K562 (cell line): ENCODE measurements around the gene KCNH2. TPM values are rescaled to one million over a fixed set of nuclear protein-coding genes. Genes with fewer than 3 reads are reported as not detected.

ENCODE experiments used
- BRCA1 ChIP-seq, 2 experiments: fragments of 450-650 bp in 1 of 2; sonication (generic) in 1 of 2; formaldehyde crosslinking in 1 of 2; IDR thresholded peaks; 2 replicates each; pipeline versions ENCODE4 v1.5.0 to v1.6.1; 2017 to 2020; ENCODE audit warnings: mild to moderate bottlenecking in 1 of 2, missing genetic modification reagents in 1 of 2
- CREB3 ChIP-seq: fragments of 450-650 bp; conservative IDR thresholded peaks from 2 replicates; pipeline ENCODE4 v1.6.1; 2016; ENCODE audit warnings: missing genetic modification characterization, low read depth, mild to moderate bottlenecking, missing compliant biosample characterization, moderate library complexity
- MAZ ChIP-seq, 2 experiments: fragments of 450-650 bp in 1 of 2; sonication (generic) in 1 of 2; formaldehyde crosslinking; IDR thresholded peaks in 1 of 2; conservative IDR thresholded peaks in 1 of 2; 2 replicates each; pipeline versions ENCODE4 v1.4.0 to v1.5.0; 2020; ENCODE audit warnings: mild to moderate bottlenecking in 1 of 2, missing genetic modification reagents in 1 of 2
- NFATC3 ChIP-seq: fragments of 450-650 bp; IDR thresholded peaks from 2 replicates; pipeline ENCODE4 v1.6.1; 2017; ENCODE audit warnings: mild to moderate bottlenecking
- SNRNP70 ChIP-seq: fragments of 200-400 bp; formaldehyde crosslinking; optimal IDR thresholded peaks from 2 replicates; pipeline ENCODE3; 2017; ENCODE audit warnings: low read depth, low read length
- SREBF2 ChIP-seq: sonication (generic); formaldehyde crosslinking; IDR thresholded peaks from 2 replicates; pipeline ENCODE4 v1.4.0; 2020; ENCODE audit warnings: mild to moderate bottlenecking, missing genetic modification reagents
- ZNF24 ChIP-seq: fragments of 450-650 bp; IDR thresholded peaks from 2 replicates; pipeline ENCODE4 v1.6.1; 2016
- ZSCAN29 ChIP-seq: fragments of 450-650 bp; IDR thresholded peaks from 2 replicates; pipeline ENCODE4 v1.6.1; 2017
- polyA plus RNA-seq, 8 experiments: library from polyadenylated mRNA; depleted of rRNA in 4 of 8; stranded (reverse) in 5 of 8; unstranded in 3 of 8; fragments of >200 nt; fragmentation: Nextera tagmentation in 2 of 8; fragmentation: Illumina TruSeq in 1 of 8; extraction: Ambion mirVana in 2 of 8; extraction: Trizol in 1 of 8; gene quantifications; 2 replicates each; pipeline versions ENCODE4 v1.2.1 to v1.2.3, GENCODE V29; 2011 to 2014; ENCODE audit warnings: inconsistent platforms in 1 of 8, missing spikeins in 1 of 8
- total RNA-seq, 7 experiments: library from RNA; depleted of rRNA in 6 of 7; stranded (reverse); fragments of >200 nt in 6 of 7; fragmentation: Illumina TruSeq in 2 of 7; extraction: Trizol in 2 of 7; gene quantifications; 2 replicates each; pipeline versions ENCODE4 v1.2.1 to v1.2.3, GENCODE V29; 2011 to 2021; ENCODE audit warnings: low replicate concordance in 1 of 7
- TF ChIP-seq, protein P1 (sequence below): fragments of 450-650 bp; IDR thresholded peaks from 2 replicates; pipeline ENCODE4 v1.6.1; 2017; ENCODE audit warnings: antibody characterized with exemption, mild to moderate bottlenecking

KCNH2 gene
- total and polyA plus RNA-seq, 9 of the 15 experiments (the other 6 are each of a cell fraction or from before 2014, with no cell fraction given), result 18.1 to 368 (median 218) TPM

- TF ChIP-seq CREB3 (tag) (0 out of 2 replicates have a peak, but pooled peaks have one; percentile 44), ZSCAN29 (no peak), SREBF2 (CRISPR knock-in tag) (peak; percentile 91; the same call in 1 of the 2 replicates), NFATC3 (no peak), ZNF24 (no peak), SNRNP70 (no peak), MAZ (CRISPR knock-in tag; conservative IDR thresholded peaks at IDR 0.05 in 1 of 2, IDR thresholded peaks at IDR 0.05 in 1 of 2) (no peak; a peak in 1 of 4 replicates), BRCA1 (IDR thresholded peaks at IDR 0.05) (no peak), BRCA1 (CRISPR knock-in tag; IDR thresholded peaks at IDR 0.05) (no peak)
- TF ChIP-seq, protein P1, sequence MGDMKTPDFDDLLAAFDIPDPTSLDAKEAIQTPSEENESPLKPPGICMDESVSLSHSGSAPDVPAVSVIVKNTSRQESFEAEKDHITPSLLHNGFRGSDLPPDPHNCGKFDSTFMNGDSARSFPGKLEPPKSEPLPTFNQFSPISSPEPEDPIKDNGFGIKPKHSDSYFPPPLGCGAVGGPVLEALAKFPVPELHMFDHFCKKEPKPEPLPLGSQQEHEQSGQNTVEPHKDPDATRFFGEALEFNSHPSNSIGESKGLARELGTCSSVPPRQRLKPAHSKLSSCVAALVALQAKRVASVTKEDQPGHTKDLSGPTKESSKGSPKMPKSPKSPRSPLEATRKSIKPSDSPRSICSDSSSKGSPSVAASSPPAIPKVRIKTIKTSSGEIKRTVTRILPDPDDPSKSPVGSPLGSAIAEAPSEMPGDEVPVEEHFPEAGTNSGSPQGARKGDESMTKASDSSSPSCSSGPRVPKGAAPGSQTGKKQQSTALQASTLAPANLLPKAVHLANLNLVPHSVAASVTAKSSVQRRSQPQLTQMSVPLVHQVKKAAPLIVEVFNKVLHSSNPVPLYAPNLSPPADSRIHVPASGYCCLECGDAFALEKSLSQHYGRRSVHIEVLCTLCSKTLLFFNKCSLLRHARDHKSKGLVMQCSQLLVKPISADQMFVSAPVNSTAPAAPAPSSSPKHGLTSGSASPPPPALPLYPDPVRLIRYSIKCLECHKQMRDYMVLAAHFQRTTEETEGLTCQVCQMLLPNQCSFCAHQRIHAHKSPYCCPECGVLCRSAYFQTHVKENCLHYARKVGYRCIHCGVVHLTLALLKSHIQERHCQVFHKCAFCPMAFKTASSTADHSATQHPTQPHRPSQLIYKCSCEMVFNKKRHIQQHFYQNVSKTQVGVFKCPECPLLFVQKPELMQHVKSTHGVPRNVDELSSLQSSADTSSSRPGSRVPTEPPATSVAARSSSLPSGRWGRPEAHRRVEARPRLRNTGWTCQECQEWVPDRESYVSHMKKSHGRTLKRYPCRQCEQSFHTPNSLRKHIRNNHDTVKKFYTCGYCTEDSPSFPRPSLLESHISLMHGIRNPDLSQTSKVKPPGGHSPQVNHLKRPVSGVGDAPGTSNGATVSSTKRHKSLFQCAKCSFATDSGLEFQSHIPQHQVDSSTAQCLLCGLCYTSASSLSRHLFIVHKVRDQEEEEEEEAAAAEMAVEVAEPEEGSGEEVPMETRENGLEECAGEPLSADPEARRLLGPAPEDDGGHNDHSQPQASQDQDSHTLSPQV, result no peak
Measured at GRCh38 chr7:150954986-150955518, 23.1 kb downstream of the KCNH2 start (continued).
